ENCODE data around the gene DEDD. TPM values are rescaled to one million over a fixed set of nuclear protein-coding genes. Genes with fewer than 3 reads are reported as not detected.

Gene DEDD
- total RNA-seq, 1 experiment from 2014 or later = 33.8 TPM

- TF ChIP-seq CTCF (IDR thresholded peaks at IDR 0.05; ENCODE audit: insufficient read depth in 1 of 2, low read depth in 1 of 2, low read length in 1 of 2, severe bottlenecking in 1 of 2, unreplicated experiment in 1 of 2) = no peak
- Mint-ChIP-seq H3K36me3 (ENCODE audit: insufficient read depth, unreplicated experiment) (peaks cover 60% of the 10 kb centered on the region), H3K27ac (ENCODE audit: unreplicated experiment) (no peak overlapping the region), H3K27me3 (ENCODE audit: insufficient read depth, unreplicated experiment) (no peaks in the 10 kb centered on the region), H3K4me1 (ENCODE audit: low read depth, unreplicated experiment) (peaks cover 14% of the 10 kb centered on the region), H3K4me3 (ENCODE audit: unreplicated experiment) (no peak overlapping the region), H3K9me3 (ENCODE audit: unreplicated experiment) (no peaks in the 10 kb centered on the region)
- CTCF ChIA-PET = no interaction called here
- DNase-seq = no peak
- BruUV-seq (replicated peaks) = no TSS peak
- H3K36me3 ChIP-seq (ENCODE audit: control insufficient read depth, insufficient read depth, low read length) = peaks cover 6% of the 10 kb centered on the region
- intact Hi-C loops (cut with micrococcal nuclease; ENCODE audit: unreplicated experiment) = no loop called here
- H3K4me1 ChIP-seq = peaks cover 7% of the 10 kb centered on the region
- no peaks in the 10 kb centered on the region for H3K27me3 ChIP-seq (replicated peaks; ENCODE audit: control insufficient read depth, insufficient read depth, low read length)
- H3K9me3 ChIP-seq = no peaks in the 10 kb centered on the region
- POLR2A ChIA-PET = no interaction called here
- H3K4me3 ChIP-seq (ENCODE audit: low read depth, low read length) = no peak overlapping the region
Measured at GRCh38 chr1:161171696-161172095, 39.2 kb upstream of the DEDD start.

DNA sequence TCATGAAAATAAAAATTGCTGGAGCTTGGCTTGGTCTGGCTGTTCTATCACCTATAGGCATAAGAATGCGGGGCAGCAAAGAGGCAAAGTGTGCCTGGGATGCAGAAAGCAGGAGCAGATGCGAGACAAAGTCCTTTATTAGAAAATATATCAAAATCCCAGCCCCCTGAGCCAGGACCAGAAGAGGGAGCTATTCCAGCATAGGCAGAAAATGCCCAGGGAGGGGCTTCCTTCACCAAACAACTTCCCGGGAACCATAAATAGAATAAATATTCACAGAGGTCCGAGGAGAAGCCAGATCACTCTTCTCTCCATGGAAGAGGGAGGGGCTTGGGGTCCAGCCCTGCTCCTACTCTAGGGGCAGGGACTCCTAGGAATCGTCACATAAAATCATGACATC, 38.7 kb upstream of the DEDD start:
- BruUV-seq (replicated peaks) = no TSS peak
- Mint-ChIP-seq H3K27ac (ENCODE audit: unreplicated experiment) (no peak overlapping the region), H3K4me1 (ENCODE audit: low read depth, unreplicated experiment) (peaks cover 10% of the 10 kb centered on the region), H3K36me3 (ENCODE audit: insufficient read depth, unreplicated experiment) (peaks cover 60% of the 10 kb centered on the region), H3K4me3 (ENCODE audit: unreplicated experiment) (no peak overlapping the region), H3K9me3 (ENCODE audit: unreplicated experiment) (no peaks in the 10 kb centered on the region), H3K27me3 (ENCODE audit: insufficient read depth, unreplicated experiment) (no peaks in the 10 kb centered on the region)
- intact Hi-C loops (cut with micrococcal nuclease; ENCODE audit: unreplicated experiment) = no loop called here
- H3K27me3 ChIP-seq (replicated peaks; ENCODE audit: control insufficient read depth, insufficient read depth, low read length) = no peaks in the 10 kb centered on the region
- peak; percentile 14 to 40 for TF ChIP-seq CTCF (IDR thresholded peaks at IDR 0.05; ENCODE audit: insufficient read depth in 1 of 2, low read depth in 1 of 2, low read length in 1 of 2, severe bottlenecking in 1 of 2, unreplicated experiment in 1 of 2)
- POLR2A ChIA-PET = no interaction called here
- H3K4me1 ChIP-seq = peaks cover 4% of the 10 kb centered on the region
- DNase-seq = no peak
- H3K9me3 ChIP-seq = no peaks in the 10 kb centered on the region
- no peak overlapping the region for H3K4me3 ChIP-seq (ENCODE audit: low read depth, low read length)
- CTCF ChIA-PET = no interaction called here
- H3K36me3 ChIP-seq (ENCODE audit: control insufficient read depth, insufficient read depth, low read length) = peaks cover 6% of the 10 kb centered on the region

DNA sequence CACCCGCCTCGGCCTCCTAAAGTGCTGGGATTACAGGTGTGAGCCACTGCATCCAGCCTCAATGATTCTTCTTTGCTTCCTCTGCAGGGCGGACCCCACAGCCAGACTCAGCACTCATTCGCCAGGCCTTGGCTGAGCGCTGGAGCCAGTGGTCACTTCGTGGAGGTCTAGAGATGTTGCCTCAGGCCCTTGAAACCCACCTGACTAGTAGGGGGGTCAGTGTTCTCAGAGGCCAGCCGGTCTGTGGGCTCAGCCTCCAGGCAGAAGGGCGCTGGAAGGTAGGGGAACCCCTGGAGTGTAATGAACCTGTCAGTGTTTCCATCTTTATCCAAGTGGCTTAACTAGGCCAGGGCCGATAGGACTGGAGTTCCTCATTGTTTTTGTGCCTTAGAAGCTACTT, 36.4 kb upstream of the DEDD start:
- no peak for DNase-seq
- no peak for TF ChIP-seq CTCF (IDR thresholded peaks at IDR 0.05; ENCODE audit: insufficient read depth in 1 of 2, low read depth in 1 of 2, low read length in 1 of 2, severe bottlenecking in 1 of 2, unreplicated experiment in 1 of 2)
- CTCF ChIA-PET = no interaction called here
- peaks cover 3% of the 10 kb centered on the region; the same call in 1 of the 2 replicates for H3K4me1 ChIP-seq
- Mint-ChIP-seq H3K4me3 (ENCODE audit: unreplicated experiment) (no peak overlapping the region), H3K27ac (ENCODE audit: unreplicated experiment) (no peak overlapping the region), H3K4me1 (ENCODE audit: low read depth, unreplicated experiment) (no peaks in the 10 kb centered on the region), H3K27me3 (ENCODE audit: insufficient read depth, unreplicated experiment) (no peaks in the 10 kb centered on the region), H3K9me3 (ENCODE audit: unreplicated experiment) (no peaks in the 10 kb centered on the region), H3K36me3 (ENCODE audit: insufficient read depth, unreplicated experiment) (peaks cover 45% of the 10 kb centered on the region)
- H3K4me3 ChIP-seq (ENCODE audit: low read depth, low read length) = no peak overlapping the region
- no TSS peak for BruUV-seq (replicated peaks)
- peaks cover 4% of the 10 kb centered on the region for H3K36me3 ChIP-seq (ENCODE audit: control insufficient read depth, insufficient read depth, low read length)
- POLR2A ChIA-PET = no interaction called here
- intact Hi-C loops (cut with micrococcal nuclease; ENCODE audit: unreplicated experiment) = no loop called here
- H3K27me3 ChIP-seq (replicated peaks; ENCODE audit: control insufficient read depth, insufficient read depth, low read length) = no peaks in the 10 kb centered on the region
- no peaks in the 10 kb centered on the region for H3K9me3 ChIP-seq

Measured in Caco-2 (cell line).